Trophoblast cell (in vitro differentiated cells and primary cell): ENCODE results near the gene NBDY.
"Not testable (repeated sequence)": the region's sequence is repeated elsewhere in the genome, so short reads cannot be mapped to it uniquely, and the experiment has no call there.

Source experiments
- DNase-seq, 2 donors: peaks; one replicate each; pipeline ENCODE4 v3.0.0-alpha.2; 2016
- H2AFZ ChIP-seq: 2 replicates; pipeline ENCODE4 v1.6.1; 2013; ENCODE audit warnings: low read length, moderate library complexity, mild to moderate bottlenecking; ENCODE audit not compliant: insufficient read depth, poor library complexity
- H2AK5ac ChIP-seq: 2 replicates; pipeline ENCODE4 v1.6.1; 2013; ENCODE audit warnings: mild to moderate bottlenecking, low read length
- H2BK120ac ChIP-seq: 2 replicates; pipeline ENCODE4 v1.6.1; 2013; ENCODE audit warnings: low read length, mild to moderate bottlenecking, moderate library complexity; ENCODE audit not compliant: insufficient read depth, poor library complexity
- H2BK12ac ChIP-seq: 2 replicates; pipeline ENCODE4 v1.6.1; 2013; ENCODE audit warnings: mild to moderate bottlenecking, low read length, moderate library complexity
- H2BK5ac ChIP-seq: 2 replicates; pipeline ENCODE4 v1.6.1; 2013; ENCODE audit warnings: low read length, low read depth, moderate library complexity, mild to moderate bottlenecking; ENCODE audit not compliant: poor library complexity
- H3K14ac ChIP-seq: 2 replicates; pipeline ENCODE4 v1.6.1; 2013; ENCODE audit warnings: mild to moderate bottlenecking, low read length
- H3K18ac ChIP-seq: 2 replicates; pipeline ENCODE4 v1.6.1; 2013; ENCODE audit warnings: mild to moderate bottlenecking, low read length
- H3K23ac ChIP-seq: 2 replicates; pipeline ENCODE4 v1.6.1; 2013; ENCODE audit warnings: low read length
- H3K27ac ChIP-seq: 2 replicates; pipeline ENCODE4 v1.5.1; 2013; ENCODE audit warnings: low read depth, mild to moderate bottlenecking, inconsistent platforms, low read length, moderate library complexity
- H3K27me3 ChIP-seq: 2 replicates; pipeline ENCODE4 v1.6.1; 2013; ENCODE audit warnings: inconsistent platforms, mild to moderate bottlenecking, low read length, moderate library complexity; ENCODE audit not compliant: insufficient read depth
- H3K36me3 ChIP-seq, 2 experiments: 1 replicate in 1 of 2; 2 replicates in 1 of 2; pipeline ENCODE4 v1.6.1; 2013; ENCODE audit warnings: low read length in 2 of 2, mild to moderate bottlenecking in 2 of 2, moderate library complexity in 1 of 2; ENCODE audit not compliant: insufficient read depth in 2 of 2, control insufficient read depth in 1 of 2
- H3K4ac ChIP-seq: 2 replicates; pipeline ENCODE4 v1.6.1; 2013; ENCODE audit warnings: low read depth, mild to moderate bottlenecking, low read length, moderate library complexity
- H3K4me1 ChIP-seq, 2 experiments: 1 replicate in 1 of 2; 2 replicates in 1 of 2; pipeline ENCODE4 v1.6.1; 2013; ENCODE audit warnings: low read length in 2 of 2, mild to moderate bottlenecking in 2 of 2, moderate library complexity in 1 of 2; ENCODE audit not compliant: insufficient read depth in 2 of 2, control insufficient read depth in 1 of 2
- H3K4me2 ChIP-seq: 2 replicates; pipeline ENCODE4 v1.6.1; 2013; ENCODE audit warnings: inconsistent platforms, mild to moderate bottlenecking, low read length, moderate library complexity
- H3K4me3 ChIP-seq: 2 replicates; pipeline ENCODE4 v1.5.1; 2013; ENCODE audit warnings: mild to moderate bottlenecking, low read depth, low read length, inconsistent platforms
- H3K79me1 ChIP-seq: one replicate; pipeline ENCODE4 v1.6.1; 2013; ENCODE audit warnings: low read length
- H3K79me2 ChIP-seq: 2 replicates; pipeline ENCODE4 v1.6.1; 2013; ENCODE audit warnings: low read length, mild to moderate bottlenecking; ENCODE audit not compliant: control insufficient read depth, insufficient read depth, poor library complexity
- H3K9ac ChIP-seq: 2 replicates; pipeline ENCODE4 v1.6.1; 2013; ENCODE audit warnings: mild to moderate bottlenecking, low read length
- H3K9me3 ChIP-seq: 2 replicates; pipeline ENCODE4 v1.6.1; 2013; ENCODE audit warnings: low read depth, mild to moderate bottlenecking, control low read depth, inconsistent platforms, low read length; ENCODE audit not compliant: insufficient read depth
- H4K12ac ChIP-seq: 2 replicates; pipeline ENCODE4 v1.6.1; 2013; ENCODE audit warnings: low read depth, mild to moderate bottlenecking, low read length, moderate library complexity
- H4K8ac ChIP-seq: 2 replicates; pipeline ENCODE4 v1.6.1; 2013; ENCODE audit warnings: low read depth, mild to moderate bottlenecking, low read length, moderate library complexity
- H4K91ac ChIP-seq: one replicate; pipeline ENCODE4 v1.6.1; 2013; ENCODE audit warnings: low read depth, mild to moderate bottlenecking, low read length, moderate library complexity
- WGBS: extraction: QIAGEN DNeasy Blood & Tissue Kit; methylation state at CpG from one replicate; pipeline ENCODE4 v1.1.7; 2013; ENCODE audit warnings: missing lambda C conversion rate; ENCODE audit not compliant: insufficient read length, insufficient coverage; ENCODE audit errors: extremely low coverage; 5-methylcytosine and 5-hydroxymethylcytosine counted together

Gene NBDY

GRCh38 chrX:56757327-56757726, 28.3 kb downstream of the NBDY start:
- Histone ChIP-seq H2AK5ac (no peak overlapping the region), H3K9ac (no peak overlapping the region), H2BK12ac (no peak overlapping the region), H2BK5ac (no peak overlapping the region), H3K4ac (no peak overlapping the region), H4K12ac (no peak overlapping the region), H3K9me3 (no peaks in the 10 kb centered on the region), H3K4me3 (no peak overlapping the region), H3K4me1 (no peaks in the 10 kb centered on the region), H4K91ac (no peak overlapping the region), H3K23ac (no peak overlapping the region), H4K8ac (no peak overlapping the region), H3K18ac (no peak overlapping the region), H3K4me2 (no peak overlapping the region), H3K36me3 (no peaks in the 10 kb centered on the region), H3K14ac (no peak overlapping the region), H3K79me1 (no peaks in the 10 kb centered on the region), H3K79me2 (no peaks in the 10 kb centered on the region), H3K27me3 (no peaks in the 10 kb centered on the region), H2AFZ (no peak overlapping the region), H3K27ac (no peak overlapping the region), H2BK120ac (no peak overlapping the region)
- DNase-seq = no peak
- no CpG with 5 or more reads among the region's 7 CpGs for WGBS

- H4K8ac ChIP-seq = no peak overlapping the region
- no peak overlapping the region for H3K9ac ChIP-seq
- H4K91ac ChIP-seq = no peak overlapping the region
- H3K4me1 ChIP-seq = no peaks in the 10 kb centered on the region
- WGBS = no CpG with 5 or more reads among the region's 4 CpGs
- H3K79me2 ChIP-seq = no peaks in the 10 kb centered on the region
- peak overlapping the region; percentile 43 for H4K12ac ChIP-seq
- no peak overlapping the region for H2BK12ac ChIP-seq
- peaks cover 0 to 2% of the 10 kb centered on the region in 2 experiments for H3K36me3 ChIP-seq
- no peak for DNase-seq
- H2AFZ ChIP-seq = no peak overlapping the region
- H3K4me2 ChIP-seq = no peak overlapping the region
- H3K14ac ChIP-seq = no peak overlapping the region
- H3K27me3 ChIP-seq = no peaks in the 10 kb centered on the region
- H3K9me3 ChIP-seq = no peaks in the 10 kb centered on the region
- H3K79me1 ChIP-seq = no peaks in the 10 kb centered on the region
- H2AK5ac ChIP-seq = no peak overlapping the region
- no peak overlapping the region for H2BK120ac ChIP-seq
- no peak overlapping the region for H3K4ac ChIP-seq
- no peak overlapping the region for H3K23ac ChIP-seq
- H3K4me3 ChIP-seq = no peak overlapping the region
- no peak overlapping the region for H2BK5ac ChIP-seq
- no peak overlapping the region for H3K27ac ChIP-seq
- H3K18ac ChIP-seq = no peak overlapping the region
Measured at GRCh38 chrX:56758456-56758855, 29.4 kb downstream of the NBDY start.

- Histone ChIP-seq H3K4me2 (no peak overlapping the region), H2BK12ac (no peak overlapping the region), H2AK5ac (no peak overlapping the region), H2BK120ac (no peak overlapping the region), H3K79me2 (no peaks in the 10 kb centered on the region), H3K79me1 (peaks cover 3% of the 10 kb centered on the region), H3K27me3 (no peaks in the 10 kb centered on the region), H3K4me3 (no peak overlapping the region), H4K91ac (no peak overlapping the region), H4K12ac (no peak overlapping the region), H3K36me3 (peaks cover 6 to 8% of the 10 kb centered on the region in 2 experiments), H3K9me3 (no peaks in the 10 kb centered on the region), H2BK5ac (no peak overlapping the region), H3K18ac (no peak overlapping the region), H3K23ac (no peak overlapping the region), H3K9ac (no peak overlapping the region), H3K4ac (no peak overlapping the region), H3K4me1 (peaks cover 0 to 3% of the 10 kb centered on the region in 2 experiments), H2AFZ (no peak overlapping the region), H3K14ac (no peak overlapping the region), H4K8ac (no peak overlapping the region), H3K27ac (no peak overlapping the region)
- DNase-seq = no peak
- WGBS = no CpG with 5 or more reads among the region's 7 CpGs
Measured at GRCh38 chrX:56759736-56760409, 30.8 kb downstream of the NBDY start.

GRCh38 chrX:56760410-56761124, 31.5 kb downstream of the NBDY start:
- H3K27ac ChIP-seq, H3K4me1 ChIP-seq, H2BK120ac ChIP-seq, H3K4me3 ChIP-seq, H3K9ac ChIP-seq, H3K18ac ChIP-seq, H3K4ac ChIP-seq, H3K79me2 ChIP-seq, H3K27me3 ChIP-seq, H4K12ac ChIP-seq, H2AK5ac ChIP-seq, H3K79me1 ChIP-seq, H3K9me3 ChIP-seq, H3K23ac ChIP-seq, H4K91ac ChIP-seq, H2BK12ac ChIP-seq, H3K36me3 ChIP-seq, H3K14ac ChIP-seq, H4K8ac ChIP-seq, H2BK5ac ChIP-seq, H3K4me2 ChIP-seq, DNase-seq, H2AFZ ChIP-seq: not testable (repeated sequence)
- no CpG with 5 or more reads among the region's 15 CpGs for WGBS
